Rectal smooth muscle tissue (tissue), 1 donor: ENCODE data around the gene KCNAB1.

Experiments
- H3K27ac ChIP-seq: one replicate; pipeline ENCODE4 v1.7.0; 2013; ENCODE audit warnings: low read depth, low read length, inconsistent platforms
- H3K27me3 ChIP-seq: one replicate; pipeline ENCODE4 v1.7.0; 2013; ENCODE audit warnings: low read length; ENCODE audit not compliant: control insufficient read depth, insufficient read depth
- H3K36me3 ChIP-seq: one replicate; pipeline ENCODE4 v1.7.0; 2013; ENCODE audit warnings: low read length; ENCODE audit not compliant: control insufficient read depth, insufficient read depth
- H3K4me1 ChIP-seq: one replicate; pipeline ENCODE4 v1.7.0; 2013; ENCODE audit warnings: low read length; ENCODE audit not compliant: control insufficient read depth, insufficient read depth
- H3K4me3 ChIP-seq: one replicate; pipeline ENCODE4 v1.7.0; 2013; ENCODE audit warnings: low read length
- H3K9ac ChIP-seq: one replicate; pipeline ENCODE4 v1.7.0; 2013; ENCODE audit warnings: low read length

Gene KCNAB1

GRCh38 chr3:156378871-156379270 lies 258.5 kb downstream of the KCNAB1 start:
- Histone ChIP-seq H3K27me3 (no peaks in the 10 kb centered on the region), H3K9ac (no peak overlapping the region), H3K27ac (no peak overlapping the region), H3K36me3 (no peaks in the 10 kb centered on the region), H3K4me3 (no peak overlapping the region), H3K4me1 (peaks cover 9% of the 10 kb centered on the region)

- H3K9ac ChIP-seq, result no peak overlapping the region
- peaks cover 9% of the 10 kb centered on the region for H3K4me1 ChIP-seq
- no peaks in the 10 kb centered on the region for H3K27me3 ChIP-seq
- H3K36me3 ChIP-seq, result no peaks in the 10 kb centered on the region
- no peak overlapping the region for H3K4me3 ChIP-seq
- H3K27ac ChIP-seq, result no peak overlapping the region
These were observed 258.9 kb downstream of the KCNAB1 start for GRCh38 chr3:156379327-156379726.

DNA sequence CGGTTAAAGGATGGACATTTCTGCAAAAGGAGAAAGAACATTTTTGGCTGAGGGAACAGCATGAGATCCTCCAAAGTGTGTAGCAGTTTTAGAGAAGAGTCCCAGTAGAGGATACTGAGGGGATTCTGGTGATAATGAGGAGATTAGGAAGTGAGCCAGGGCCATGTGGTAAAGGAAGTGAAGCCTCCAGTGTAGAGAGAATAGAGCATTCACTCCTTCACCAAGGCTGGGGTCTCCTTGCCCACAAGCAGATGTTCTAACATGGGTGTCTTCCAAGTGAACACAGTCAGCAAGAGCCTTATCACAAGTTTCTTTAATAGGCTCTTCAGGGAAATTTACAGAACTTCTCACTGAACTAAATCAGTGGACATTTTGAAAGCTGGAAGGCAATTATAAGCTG lies 260.9 kb downstream of the KCNAB1 start:
- Histone ChIP-seq H3K4me3 (no peak overlapping the region), H3K36me3 (no peaks in the 10 kb centered on the region), H3K27ac (no peak overlapping the region), H3K9ac (no peak overlapping the region), H3K27me3 (no peaks in the 10 kb centered on the region), H3K4me1 (peaks cover 9% of the 10 kb centered on the region)

DNA sequence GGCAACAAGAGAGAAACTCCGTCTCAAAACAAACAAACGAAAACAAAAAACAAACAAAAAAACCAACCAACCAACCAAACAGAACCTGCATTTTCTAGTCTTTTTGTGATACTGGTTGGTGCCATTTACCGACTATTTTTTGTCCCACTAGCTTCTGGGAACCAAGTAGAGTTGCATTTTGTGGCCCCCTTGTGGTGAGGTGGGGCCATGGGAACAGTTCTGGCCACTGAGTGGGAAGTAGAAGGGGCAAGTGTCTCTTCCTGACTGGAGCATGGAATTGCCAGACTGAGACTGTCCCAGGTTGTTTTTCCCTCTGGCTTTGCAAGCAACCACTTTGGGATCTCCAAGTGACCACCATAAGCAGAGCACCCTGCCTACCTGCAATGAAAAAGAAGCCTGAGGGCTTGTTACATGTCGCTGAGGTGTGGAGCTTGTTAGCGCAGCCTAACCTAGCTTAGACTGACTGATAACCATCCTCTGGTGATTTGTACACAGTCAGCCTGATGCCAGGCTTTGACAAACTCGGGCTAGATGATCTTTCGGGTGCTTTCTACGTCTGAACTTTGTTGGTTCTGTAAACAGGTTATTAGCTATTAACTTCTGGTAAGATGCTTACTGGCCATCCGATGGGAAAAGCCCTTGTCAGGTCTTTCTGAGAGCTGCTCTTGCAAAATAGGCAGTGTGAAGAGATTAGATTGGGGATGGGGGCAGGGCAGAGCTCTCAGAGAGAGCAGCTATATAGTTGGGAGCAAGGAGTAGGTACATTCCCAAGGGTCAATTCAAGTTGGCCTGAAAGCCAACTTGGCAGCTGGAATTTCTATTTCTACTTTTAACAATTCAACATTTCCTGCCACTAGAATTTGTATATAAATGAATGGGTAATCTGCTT lies 262.3 kb downstream of the KCNAB1 start:
- Histone ChIP-seq H3K4me1 (peaks cover 9% of the 10 kb centered on the region), H3K36me3 (no peaks in the 10 kb centered on the region), H3K4me3 (no peak overlapping the region), H3K27ac (peak overlapping the region; percentile 2), H3K27me3 (no peaks in the 10 kb centered on the region), H3K9ac (no peak overlapping the region)

DNA sequence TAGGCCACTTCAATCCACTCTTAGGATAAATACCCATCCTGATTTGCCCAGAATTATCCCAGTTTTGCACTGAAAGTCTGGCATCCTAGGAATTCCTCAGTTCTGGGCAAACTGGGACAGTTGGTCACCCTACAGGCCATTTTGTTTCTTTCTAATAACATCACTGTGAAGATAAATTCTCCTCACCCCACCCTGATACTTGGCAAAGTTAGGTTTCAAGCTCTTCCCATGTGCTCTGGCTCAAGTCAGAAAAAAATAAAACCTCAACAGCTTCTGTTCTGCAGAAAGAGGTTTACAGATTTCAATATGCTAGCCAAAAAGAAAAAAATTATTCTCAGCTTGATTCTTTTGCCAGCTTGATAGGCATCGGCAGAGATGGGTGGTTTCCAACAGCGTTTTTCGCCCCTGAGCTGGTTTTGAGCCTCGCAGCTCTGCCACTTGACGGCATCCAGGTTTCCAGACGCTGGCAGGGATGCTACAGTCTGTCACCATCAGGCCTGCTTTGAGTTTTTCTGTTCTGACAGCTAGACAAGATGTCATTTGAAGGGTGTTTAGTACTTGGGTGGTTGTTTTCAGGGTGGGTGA lies 263.2 kb downstream of the KCNAB1 start:
- H3K27me3 ChIP-seq, result no peaks in the 10 kb centered on the region
- H3K36me3 ChIP-seq, result no peaks in the 10 kb centered on the region
- no peak overlapping the region for H3K9ac ChIP-seq
- peak overlapping the region; percentile 46 for H3K27ac ChIP-seq
- peaks cover 9% of the 10 kb centered on the region for H3K4me1 ChIP-seq
- H3K4me3 ChIP-seq, result no peak overlapping the region

GRCh38 chr3:156388497-156389448 lies 268.4 kb downstream of the KCNAB1 start:
- no peaks in the 10 kb centered on the region for H3K27me3 ChIP-seq
- no peak overlapping the region for H3K9ac ChIP-seq
- H3K4me3 ChIP-seq, result no peak overlapping the region
- H3K4me1 ChIP-seq, result no peaks in the 10 kb centered on the region
- H3K27ac ChIP-seq, result no peak overlapping the region
- no peaks in the 10 kb centered on the region for H3K36me3 ChIP-seq

DNA sequence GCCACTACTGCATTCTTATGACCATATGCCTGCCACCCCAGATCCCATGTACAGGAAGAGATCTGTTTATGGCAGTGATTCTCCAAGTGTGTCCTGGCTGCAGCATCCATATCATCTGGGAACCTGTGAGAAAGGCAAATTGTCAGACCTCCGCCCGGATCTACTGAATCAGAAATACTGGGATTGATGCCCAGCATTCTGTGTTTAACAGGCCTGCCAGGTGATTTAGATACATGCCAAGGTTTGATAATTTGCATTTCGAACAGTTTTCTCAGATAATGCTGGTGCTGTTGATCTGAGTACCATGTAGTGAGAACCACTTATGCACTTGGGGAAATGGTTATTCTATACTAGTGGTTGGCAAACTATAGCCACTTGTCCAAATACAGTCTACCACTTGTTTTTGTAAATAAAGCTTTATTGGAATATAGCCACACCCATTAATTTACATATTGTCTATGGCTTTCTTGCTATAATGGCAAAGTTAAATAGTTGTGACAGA lies 269.1 kb downstream of the KCNAB1 start:
- H3K9ac ChIP-seq, result no peak overlapping the region
- H3K27me3 ChIP-seq, result no peaks in the 10 kb centered on the region
- H3K36me3 ChIP-seq, result no peaks in the 10 kb centered on the region
- no peak overlapping the region for H3K4me3 ChIP-seq
- no peak overlapping the region for H3K27ac ChIP-seq
- no peaks in the 10 kb centered on the region for H3K4me1 ChIP-seq

- Histone ChIP-seq H3K4me1 (no peaks in the 10 kb centered on the region), H3K36me3 (no peaks in the 10 kb centered on the region), H3K27me3 (no peaks in the 10 kb centered on the region), H3K27ac (no peak overlapping the region), H3K4me3 (no peak overlapping the region), H3K9ac (no peak overlapping the region)
These were observed 270.5 kb downstream of the KCNAB1 start for GRCh38 chr3:156390846-156391245.

GRCh38 chr3:156395961-156396710 lies 275.8 kb downstream of the KCNAB1 start:
- Histone ChIP-seq H3K27ac (no peak overlapping the region), H3K9ac (no peak overlapping the region), H3K27me3 (no peaks in the 10 kb centered on the region), H3K36me3 (no peaks in the 10 kb centered on the region), H3K4me3 (no peak overlapping the region), H3K4me1 (peaks cover 3% of the 10 kb centered on the region)

- Histone ChIP-seq H3K27ac (no peak overlapping the region), H3K36me3 (no peaks in the 10 kb centered on the region), H3K27me3 (no peaks in the 10 kb centered on the region), H3K4me3 (no peak overlapping the region), H3K4me1 (peaks cover 3% of the 10 kb centered on the region), H3K9ac (no peak overlapping the region)
These were observed 276.5 kb downstream of the KCNAB1 start for GRCh38 chr3:156396851-156397250.

DNA sequence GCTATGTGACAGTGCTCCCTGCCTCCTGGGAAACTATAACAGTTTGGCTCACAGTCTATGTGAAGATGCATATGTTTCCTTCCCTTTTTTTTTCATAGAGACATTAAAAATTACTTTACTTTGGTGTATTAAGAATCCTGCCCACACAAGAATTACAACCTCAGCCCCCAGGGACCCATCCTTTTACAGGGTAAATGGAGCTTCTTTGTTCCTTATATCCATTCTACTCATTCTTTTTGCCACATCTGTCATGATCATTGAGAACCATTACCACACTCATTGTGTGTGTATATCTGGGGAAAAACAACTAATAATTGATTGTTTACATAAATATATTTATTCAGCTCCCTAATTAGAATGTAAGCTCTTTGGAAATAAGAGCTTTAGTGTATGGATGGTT lies 277.2 kb downstream of the KCNAB1 start:
- Histone ChIP-seq H3K4me3 (no peak overlapping the region), H3K27ac (no peak overlapping the region), H3K36me3 (no peaks in the 10 kb centered on the region), H3K27me3 (no peaks in the 10 kb centered on the region), H3K4me1 (peaks cover 3% of the 10 kb centered on the region), H3K9ac (no peak overlapping the region)
